HG03196 (cell line): ENCODE data around the gene WDR18.
"Not testable (repeated sequence)": the region's sequence is repeated elsewhere in the genome, so short reads cannot be mapped to it uniquely, and the experiment has no call there.

Source experiments
- ATAC-seq: cut with Tn5 transposase; IDR thresholded peaks from one replicate; pipeline ENCODE4 v1.9.1; 2021; ENCODE audit not compliant: unreplicated experiment

The WDR18 gene

DNA sequence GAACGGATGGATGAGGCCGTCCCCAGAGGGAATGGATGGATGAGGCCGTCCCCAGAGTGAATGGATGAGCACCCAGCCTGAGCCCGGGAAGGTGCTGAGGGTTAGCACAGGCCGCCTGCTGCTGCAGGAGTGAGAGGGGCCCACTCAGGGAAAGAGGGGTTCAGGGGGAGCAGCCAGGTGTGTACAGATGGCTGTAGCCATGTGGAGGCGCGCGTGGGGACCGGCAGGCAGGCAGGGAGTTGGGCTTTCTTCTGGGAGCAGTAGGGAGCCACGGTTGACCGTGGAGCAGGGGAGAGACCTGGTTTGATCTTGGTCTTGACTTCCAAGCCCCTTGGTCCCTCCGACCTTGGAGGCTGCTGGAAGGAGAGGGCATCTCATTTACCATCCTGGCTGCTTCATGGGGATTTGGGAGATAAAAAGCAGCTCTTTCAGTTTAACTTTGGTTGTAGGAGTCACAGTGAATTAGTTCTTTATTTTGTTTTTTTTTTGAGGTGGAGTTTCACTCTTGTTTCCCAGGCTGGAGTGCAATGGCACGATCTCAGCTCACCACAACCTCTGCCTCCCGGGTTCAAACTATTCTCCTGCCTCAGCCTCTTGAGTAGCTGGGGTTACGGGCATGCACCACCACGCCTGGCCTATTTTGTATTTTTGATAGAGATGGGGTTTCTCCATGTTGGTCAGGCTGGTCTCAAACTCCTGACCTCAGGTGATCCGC, 33.6 kb upstream of the WDR18 start:
- ATAC-seq = no peak

DNA sequence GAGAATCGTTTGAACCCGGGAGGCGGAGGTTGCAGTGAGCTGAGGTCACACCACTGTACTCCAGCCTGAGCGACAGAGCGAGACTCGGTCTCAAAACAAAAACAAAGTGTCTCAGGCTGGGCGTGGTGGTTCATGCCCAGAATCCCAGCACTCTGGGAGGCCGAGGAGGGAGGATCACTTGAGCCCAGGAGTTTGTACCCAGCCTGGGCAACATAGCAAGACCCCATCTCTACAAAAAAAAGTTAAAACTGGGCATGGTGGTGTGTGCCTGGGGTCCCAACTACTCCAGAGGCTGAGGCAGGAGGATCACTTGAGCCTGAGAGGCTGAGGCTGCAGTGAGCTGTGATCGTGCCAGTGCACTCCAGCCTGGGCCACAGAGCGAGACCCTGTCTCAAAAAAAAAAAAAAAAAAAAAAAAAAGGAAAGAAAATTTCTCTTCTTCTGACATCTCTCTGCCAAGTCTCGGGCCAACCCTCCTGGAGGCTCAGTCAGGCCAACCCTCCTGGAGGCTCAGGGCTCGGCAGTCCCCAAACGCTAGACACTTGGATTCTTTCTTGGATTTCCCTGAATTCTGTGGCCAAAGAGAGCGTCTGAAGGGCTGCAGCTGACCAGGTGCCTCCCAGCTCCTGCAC, 32.0 kb upstream of the WDR18 start:
- ATAC-seq = no peak

DNA sequence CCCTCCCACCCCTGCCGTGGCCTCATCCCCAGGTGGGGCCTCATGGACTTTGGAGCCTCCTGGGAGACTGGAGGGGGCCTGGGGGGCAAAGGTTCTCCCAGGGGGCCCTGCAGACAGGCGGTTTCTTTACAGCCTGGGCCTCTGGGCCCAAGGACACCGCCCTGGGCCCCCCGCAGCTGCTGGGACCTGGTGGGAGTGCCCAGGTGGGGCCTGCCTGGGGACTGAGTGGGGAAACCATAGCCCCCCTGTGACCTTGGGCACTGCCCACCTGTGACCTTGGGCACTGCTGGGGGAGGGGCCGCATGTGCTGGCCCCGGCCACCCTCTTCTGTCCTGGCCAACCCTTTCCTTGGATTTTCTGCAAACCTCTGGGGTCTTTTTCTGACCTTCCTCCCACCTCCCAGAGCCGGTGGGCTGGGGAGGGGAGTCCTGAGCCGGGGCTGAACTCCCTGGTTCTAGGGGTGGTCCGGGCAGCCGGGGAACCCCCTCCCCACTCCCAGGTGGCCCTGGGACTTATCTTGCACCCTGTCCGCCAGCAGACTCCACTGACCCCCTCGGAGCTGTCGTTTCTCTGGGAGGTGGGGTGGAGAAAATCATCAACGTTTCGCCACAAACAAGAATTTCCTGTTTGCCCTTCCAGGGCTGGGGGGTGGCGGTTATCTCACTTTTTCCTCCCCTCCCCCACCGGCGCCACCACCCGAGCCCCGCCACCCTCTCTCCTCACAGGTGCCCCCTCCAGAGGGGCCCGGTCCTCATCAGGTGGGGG, 31.3 kb upstream of the WDR18 start:
- no peak for ATAC-seq

DNA sequence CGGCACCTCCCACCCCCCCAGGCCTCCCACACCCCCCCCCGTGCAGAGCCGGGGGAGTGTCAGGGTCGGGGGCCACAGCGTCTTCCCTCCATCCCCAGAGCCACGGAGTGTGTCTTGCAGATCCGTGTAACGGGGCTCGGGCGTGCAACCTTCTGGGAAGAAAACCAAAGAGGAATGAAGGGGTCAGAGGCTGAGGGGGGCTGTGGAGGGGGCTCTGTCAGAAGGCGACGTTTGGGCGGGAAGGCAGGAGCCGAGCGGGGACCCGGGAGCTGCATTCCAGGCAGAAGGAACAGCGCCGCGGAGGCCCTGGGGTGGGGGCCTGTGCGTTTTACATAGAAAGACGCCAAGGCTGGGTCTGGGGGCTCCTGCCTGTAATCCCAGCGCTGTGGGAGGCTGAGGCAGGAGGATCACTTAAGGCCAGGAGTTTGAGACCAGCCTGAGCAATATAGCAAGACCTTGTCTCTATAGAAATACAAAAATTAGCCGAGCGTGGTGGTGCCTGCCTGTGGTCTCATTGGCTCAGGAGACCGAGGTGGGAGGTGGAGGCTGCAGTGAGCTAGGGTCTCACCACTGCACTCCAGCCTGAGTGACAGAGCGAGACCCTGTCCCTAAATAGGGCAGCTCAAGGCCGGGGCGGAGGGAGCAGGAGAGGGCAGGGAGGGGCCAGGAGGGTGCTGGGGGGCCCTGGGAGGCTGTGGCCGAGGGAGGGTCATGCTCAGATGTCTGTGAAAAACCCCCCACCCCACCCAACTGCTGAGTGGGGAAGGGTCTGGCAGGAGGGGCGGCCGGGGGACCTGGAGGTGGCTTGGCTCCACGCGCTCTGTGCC, 30.5 kb upstream of the WDR18 start:
- no peak for ATAC-seq

DNA sequence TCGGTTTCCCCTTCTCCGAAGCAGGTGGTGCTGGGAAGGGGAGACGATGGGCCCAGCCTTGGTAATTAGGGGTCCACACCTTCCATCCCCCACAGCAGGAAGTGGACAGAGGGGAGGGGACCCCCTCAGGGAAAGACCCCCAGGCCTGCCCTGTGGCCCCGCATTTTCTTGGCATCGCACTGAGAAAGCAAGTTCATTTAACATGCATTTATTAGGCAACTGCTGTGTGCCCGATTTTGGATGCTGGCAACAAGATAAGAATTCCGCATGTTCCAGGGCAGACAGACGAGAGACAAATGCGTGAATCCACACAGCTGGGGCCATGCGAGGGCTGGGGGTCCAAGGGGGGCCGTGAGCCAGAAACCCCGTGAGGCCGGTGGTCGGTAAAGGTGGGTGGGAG, 29.9 kb upstream of the WDR18 start:
- no peak for ATAC-seq

DNA sequence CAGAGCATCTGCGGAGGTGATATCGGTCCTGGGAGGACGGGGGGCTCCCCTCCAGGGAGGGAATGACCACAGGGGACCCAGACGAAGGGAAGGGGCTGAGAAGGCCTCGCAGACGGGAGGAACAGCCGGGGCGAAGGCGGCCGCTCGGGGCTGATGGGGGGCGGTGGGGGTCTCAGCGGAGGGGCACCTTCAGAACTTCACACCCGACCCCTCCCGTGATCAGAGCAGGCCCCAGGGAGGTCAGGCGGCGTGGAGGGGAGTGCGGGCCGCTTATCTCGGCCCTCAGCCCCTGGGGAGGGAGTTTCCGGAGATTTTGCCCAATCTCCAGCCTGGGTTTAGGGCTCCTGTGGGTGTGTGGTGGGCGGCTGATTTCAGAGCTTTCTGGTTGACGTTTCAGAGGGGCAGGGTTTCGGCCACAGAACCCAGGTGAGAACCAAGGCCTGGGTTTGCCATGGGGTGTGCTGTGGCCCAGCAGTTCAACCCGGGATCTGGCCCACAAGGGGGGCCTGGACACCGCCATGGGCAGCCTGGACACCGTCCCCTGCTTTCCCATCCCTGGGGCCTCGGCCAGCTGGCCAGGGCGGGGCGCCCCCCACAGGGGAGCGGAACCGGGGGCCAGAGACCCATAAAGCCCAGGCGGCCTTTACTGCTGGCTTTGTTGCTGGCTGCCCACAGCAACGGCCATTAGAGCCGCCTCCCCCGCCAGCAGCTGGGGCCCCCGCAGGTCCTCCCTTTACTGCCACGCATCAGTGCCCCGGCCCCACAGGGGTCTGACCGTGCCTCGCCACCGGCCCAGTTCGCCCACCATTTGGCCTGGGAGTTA, 29.3 kb upstream of the WDR18 start:
- no peak for ATAC-seq

DNA sequence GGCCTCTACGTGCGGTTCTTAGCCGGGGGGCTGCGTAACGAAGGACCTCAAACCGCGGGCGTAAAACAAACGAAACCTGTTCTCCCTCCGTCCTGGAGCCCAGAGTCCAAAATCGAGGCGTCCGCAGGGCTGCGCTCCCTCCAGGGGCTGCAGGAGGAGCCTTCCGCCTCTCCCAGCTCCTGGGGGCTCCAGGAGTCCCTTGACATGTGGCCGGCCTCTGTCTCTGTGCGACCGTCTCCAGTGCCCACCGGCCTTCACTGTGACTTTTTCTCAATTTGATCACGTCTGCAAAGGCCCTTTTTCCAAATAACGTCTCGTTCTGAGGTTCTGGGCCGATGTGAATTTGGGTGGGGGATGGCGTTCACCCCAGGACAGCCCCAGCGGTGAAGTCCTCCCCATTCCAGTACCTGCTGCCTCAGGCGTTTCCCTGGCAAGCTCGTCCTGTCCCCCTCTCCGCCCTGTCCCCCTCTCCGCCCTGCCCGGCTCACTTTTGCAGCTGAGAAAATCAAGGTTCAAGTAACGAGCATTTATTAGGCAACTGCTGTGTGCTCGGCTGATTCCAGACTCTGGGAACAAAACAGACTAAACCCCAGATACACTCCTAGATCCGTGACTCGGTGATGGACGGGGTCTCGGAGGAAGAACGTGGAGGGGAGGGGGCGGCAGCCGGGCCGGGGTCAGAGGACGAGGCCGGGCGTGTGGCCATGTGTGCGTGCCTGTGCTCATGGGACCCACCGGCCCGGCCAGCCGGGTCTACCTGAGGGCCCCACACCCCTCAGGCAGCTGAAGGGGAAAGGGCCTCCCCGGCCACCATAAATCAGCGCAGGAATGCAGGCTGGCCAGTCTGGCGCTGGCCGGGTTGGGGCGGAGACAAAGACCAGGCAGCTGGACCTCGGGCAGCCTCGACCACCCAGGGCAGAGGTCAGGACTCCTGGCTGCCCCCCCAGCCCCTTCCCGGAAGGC, 28.1 kb upstream of the WDR18 start:
- ATAC-seq = no peak

DNA sequence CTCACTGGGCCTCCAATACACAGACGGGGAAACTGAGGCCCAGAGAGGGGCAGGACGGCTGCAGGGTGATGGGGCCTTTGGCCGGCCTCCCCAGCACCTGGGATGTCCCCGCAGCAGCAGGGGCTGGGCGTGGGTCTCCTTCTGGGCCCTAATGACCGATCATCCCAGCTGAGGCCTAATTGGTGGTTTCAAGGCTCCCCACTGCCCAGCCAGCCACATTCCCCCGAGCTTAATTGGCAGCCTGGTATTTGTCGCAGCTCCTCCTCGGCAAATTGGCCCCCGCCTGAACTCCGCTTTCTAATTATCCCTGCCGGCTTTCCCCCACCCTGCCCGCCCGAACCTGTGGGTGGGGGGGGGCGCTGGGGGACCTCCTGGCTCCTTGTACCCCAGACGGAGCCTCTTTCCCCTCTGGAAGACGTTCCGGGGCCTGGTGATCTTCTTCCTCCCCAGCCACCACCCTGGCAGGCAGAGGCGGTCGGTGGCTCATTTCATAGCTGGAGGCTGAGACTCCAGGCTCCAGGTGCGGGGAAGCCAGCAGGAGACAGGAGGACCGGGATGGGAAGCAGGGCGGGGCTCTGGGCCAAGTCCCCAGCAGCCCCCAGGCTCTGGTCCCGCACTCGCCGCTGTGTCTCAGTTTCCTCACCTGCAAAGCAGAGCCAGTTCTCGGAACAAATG, 27.2 kb upstream of the WDR18 start:
- no peak for ATAC-seq

DNA sequence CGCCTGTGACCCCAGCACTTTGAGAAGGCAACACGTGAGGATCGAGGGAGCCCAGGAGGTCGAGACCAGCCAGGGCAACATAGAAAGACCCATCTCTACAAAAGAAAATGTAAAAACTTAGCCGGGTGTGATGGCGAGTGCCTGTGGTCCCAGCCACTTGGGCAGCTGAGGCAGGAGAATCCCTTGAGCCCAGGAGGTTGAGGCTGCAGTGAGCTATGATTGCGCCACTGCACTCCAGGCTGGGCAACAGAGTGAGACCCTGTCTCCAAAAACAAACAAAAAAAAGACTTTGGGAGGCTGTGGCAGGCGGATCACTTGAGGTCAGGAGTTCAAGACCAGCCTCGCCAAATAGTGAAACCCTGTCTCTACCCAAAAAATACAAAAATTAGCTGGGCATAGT, 26.6 kb upstream of the WDR18 start:
- not testable (repeated sequence) for ATAC-seq

DNA sequence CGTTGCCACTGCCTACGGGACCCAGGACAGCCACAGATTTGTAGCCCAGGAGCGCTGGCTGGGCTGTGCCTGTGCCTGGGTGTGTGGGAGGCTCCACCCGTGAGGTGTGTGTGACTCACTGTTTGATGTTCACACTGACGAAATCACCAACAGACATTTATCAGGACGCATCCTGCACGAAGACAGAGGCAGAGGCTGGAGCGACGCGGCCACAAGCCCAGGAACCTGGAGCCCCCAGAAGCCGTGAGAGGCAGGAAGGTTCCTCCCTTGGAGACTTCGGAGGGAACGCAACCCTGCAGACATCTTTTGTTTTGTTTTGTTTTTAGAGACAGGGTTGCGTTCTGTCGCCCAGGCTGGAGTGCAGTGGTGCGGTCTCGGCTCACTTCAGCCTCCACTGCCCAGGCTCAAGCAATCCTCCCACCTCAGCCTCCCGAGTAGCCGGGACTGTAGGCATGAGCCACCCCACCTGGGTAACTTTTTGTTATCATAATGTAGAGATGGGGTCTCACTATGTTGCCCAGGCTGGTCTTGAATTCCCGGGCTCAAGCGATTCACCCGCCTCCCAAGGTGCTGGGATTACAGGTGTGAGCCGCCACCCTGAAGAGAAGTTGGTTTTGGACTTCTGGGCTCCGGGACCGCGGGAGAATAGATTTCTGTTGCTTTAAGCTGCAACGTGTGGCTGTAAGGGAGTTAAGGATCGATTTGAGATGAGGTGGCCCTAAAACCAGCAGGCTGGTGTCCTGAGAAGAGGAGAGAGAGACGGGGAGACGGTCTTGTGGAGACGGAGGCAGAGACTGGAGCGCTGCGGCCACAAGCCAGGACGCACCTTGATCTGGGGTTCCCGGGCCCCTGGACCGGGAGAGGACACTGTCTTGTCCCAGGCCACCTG, 24.9 kb upstream of the WDR18 start:
- ATAC-seq = no peak

DNA sequence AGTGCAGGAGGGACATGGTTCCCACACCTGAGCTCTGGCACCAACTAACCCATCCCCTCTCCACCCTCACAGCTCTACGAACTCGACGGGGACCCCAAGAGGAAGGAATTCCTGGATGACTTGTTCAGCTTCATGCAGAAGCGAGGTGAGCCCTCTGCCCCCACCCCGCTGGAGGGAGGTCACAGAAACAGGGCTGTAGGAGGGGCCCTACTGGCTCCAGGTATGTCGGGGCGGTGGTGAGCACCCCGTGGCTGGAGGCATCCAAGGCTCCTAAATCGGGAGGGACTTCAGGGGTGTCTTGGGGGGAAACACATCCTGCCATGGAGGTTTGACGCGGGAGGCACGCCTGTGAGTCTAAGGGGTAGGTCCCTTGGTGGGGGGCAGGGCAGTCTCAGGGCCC, 24.1 kb upstream of the WDR18 start:
- no peak for ATAC-seq

DNA sequence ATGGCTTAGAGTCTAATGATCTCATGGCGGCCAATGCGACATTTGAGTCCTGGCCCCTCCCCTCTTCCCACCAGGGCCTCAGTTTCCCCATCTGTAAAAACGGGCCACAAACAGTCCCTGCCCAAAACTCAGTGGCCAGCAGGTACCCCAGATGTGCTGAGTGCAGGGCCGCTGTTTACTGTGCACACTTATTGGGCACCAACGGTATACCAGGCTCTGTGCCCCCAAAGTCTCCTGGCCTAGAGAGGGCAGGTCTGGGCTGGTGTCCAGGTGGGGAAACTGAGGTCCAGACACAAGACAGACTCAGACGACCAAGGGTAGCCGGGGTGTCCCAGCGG, 23.6 kb upstream of the WDR18 start:
- no peak for ATAC-seq

DNA sequence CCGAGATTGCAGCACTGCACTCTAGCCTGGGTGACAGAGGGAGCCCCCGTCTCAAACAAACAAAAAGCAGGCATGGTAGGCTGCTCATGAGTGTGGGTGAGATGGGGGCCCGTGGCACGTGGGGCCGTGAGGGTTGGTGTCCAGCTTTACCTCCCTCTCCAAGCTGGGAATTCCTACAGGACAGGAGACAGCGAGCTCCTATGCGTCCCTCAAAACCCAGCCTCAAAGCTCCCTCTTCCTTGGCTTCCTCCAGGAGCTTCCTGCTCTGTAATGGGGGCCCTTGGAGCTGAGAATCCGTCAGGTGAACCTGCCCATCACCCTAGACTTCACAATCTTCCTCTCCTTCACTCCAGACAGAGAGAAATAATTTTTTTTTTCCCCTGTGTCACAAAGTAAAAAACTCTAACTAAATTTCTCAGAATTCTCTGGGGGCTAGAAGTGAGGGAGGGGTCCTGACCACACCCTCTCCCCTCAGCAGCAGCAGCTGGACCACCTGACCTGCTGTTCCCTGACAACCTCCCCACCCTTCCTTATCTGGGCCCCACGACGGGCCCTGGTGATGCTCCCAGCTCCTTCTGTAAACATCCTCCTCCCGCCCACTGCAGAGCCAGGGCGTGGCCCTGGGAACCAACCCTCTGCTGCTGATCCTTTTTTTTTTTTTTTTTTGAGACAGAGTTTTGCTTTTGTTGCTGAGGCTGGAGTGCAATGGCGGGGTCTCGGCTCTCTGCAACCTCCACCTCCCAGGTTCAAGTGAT, 22.1 kb upstream of the WDR18 start:
- no peak for ATAC-seq

DNA sequence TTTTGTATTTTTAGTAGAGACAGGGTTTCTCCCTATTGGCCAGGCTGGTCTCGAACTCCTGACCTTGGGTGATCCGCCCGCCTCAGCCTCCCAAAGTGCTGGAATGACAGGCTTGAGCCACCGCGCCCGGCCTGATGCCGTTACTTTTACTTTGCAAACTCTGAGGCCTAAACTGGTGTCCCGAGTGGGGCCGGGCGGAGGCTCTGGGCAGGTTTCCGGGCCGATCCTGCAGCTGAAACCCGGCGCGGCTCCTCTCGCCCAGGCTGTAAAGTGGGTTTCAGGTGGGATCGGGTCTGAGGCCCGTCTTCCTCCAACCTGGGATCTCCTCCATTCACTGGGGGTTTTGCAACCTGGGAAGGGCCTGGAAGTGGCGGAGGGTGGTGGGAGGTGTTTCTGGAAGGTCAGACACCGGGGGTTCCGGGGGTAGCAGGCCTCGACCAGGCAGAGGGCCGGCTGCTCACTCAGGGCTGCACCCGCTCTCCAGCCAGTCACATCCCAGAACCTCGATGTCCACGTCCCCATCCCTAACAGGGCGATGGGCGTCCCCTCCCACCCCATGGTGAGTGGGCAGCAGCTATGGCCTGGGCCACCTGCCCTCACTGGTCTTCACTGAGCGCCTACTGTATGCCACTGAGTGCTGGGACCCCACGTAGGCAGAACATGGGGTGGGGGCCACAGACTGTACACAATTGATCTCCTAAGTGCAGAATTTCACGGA, 21.3 kb upstream of the WDR18 start:
- ATAC-seq = no peak

DNA sequence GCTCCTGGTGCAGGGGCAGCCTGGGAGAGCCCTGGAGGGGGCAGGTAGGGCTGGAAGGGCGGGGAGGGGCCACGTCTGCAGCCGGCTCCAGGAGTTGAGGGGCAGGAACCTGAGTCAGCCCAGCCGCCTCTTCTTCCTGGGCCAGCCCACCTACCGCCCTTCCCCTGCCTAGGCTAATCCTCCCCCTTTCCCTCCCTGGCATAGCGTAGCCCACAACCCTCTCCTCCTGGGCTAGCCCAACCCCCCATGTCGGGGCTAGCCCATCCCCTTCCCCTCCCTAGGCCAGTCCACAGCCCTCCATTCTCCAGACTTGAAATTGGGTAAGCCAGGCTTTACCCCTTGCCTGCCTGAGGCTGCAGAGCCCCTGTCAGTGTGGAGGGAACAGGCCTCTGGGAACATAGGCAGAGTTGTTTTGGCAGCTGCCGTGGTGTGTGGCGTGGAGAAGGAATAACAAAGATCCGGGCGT, 20.6 kb upstream of the WDR18 start:
- no peak for ATAC-seq

DNA sequence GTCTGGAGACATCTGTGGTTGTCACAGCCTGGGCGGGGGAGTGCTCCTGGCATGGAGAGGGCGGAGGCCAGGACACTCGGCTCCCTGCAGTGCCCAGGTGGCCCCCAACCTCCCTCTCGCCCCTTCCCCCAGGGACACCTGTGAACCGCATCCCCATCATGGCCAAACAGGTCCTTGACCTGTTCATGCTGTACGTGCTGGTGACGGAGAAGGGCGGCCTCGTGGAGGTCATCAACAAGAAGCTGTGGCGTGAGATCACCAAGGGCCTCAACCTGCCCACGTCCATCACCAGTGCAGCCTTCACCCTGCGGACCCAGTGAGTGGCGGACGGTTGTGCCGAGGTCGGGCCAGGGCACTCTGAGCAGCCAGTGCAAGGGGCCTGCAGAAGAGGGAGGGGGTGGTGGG, 20.0 kb upstream of the WDR18 start:
- no peak for ATAC-seq
